KMS-11 (cell line): ENCODE results near the gene PDE5A.
"Not testable (repeated sequence)": the region's sequence is repeated elsewhere in the genome, so short reads cannot be mapped to it uniquely, and the experiment has no call there.

Source experiments
- H2AFZ ChIP-seq: fragments of 200-600 bp; sonication (generic); 2 replicates; pipeline ENCODE4 v1.6.1; 2016; ENCODE audit warnings: antibody characterized with exemption, mixed run types, low read depth
- H3K27ac ChIP-seq: fragments of 200-600 bp; sonication (generic); 2 replicates; pipeline ENCODE4 v1.6.1; 2016; ENCODE audit warnings: mild to moderate bottlenecking, mixed run types
- H3K27me3 ChIP-seq: fragments of 200-600 bp; sonication (generic); 2 replicates; pipeline ENCODE4 v1.6.1; 2017; ENCODE audit warnings: mild to moderate bottlenecking, low read depth, mixed run types, moderate library complexity; ENCODE audit not compliant: insufficient read depth
- H3K36me3 ChIP-seq: fragments of 200-600 bp; sonication (generic); 2 replicates; pipeline ENCODE4 v1.6.1; 2017; ENCODE audit warnings: mild to moderate bottlenecking, mixed run types; ENCODE audit not compliant: insufficient read depth
- H3K4me1 ChIP-seq: fragments of 200-600 bp; sonication (generic); 2 replicates; pipeline ENCODE4 v1.6.1; 2016; ENCODE audit warnings: mild to moderate bottlenecking, low read depth, mixed run types; ENCODE audit not compliant: poor library complexity, severe bottlenecking
- H3K4me2 ChIP-seq: fragments of 200-600 bp; sonication (generic); 2 replicates; pipeline ENCODE4 v1.7.0; 2016; ENCODE audit warnings: mild to moderate bottlenecking, mixed run types
- H3K4me3 ChIP-seq: fragments of 200-600 bp; sonication (generic); IDR thresholded peaks from 2 replicates; pipeline ENCODE4 v1.6.1; 2017; ENCODE audit warnings: low read depth, low read length, mixed read lengths; ENCODE audit not compliant: insufficient read depth
- H3K79me2 ChIP-seq: fragments of 200-600 bp; sonication (generic); 2 replicates; pipeline ENCODE4 v1.6.1; 2016; ENCODE audit warnings: low read depth, mixed run types; ENCODE audit not compliant: insufficient read depth
- H3K9ac ChIP-seq: fragments of 200-600 bp; sonication (generic); 2 replicates; pipeline ENCODE4 v1.6.1; 2016; ENCODE audit warnings: mild to moderate bottlenecking, mixed run types
- H4K20me1 ChIP-seq: fragments of 200-600 bp; sonication (generic); 2 replicates; pipeline ENCODE4 v1.6.1; 2016; ENCODE audit warnings: mild to moderate bottlenecking, mixed run types; ENCODE audit not compliant: insufficient read depth
- TF ChIP-seq, protein P1 (sequence below): fragments of 200-600 bp; sonication (generic); conservative IDR thresholded peaks from 2 replicates; pipeline ENCODE4 v1.6.1; 2017; ENCODE audit warnings: low read depth, mild to moderate bottlenecking, antibody characterized with exemption, low read length, moderate library complexity, mixed read lengths

The PDE5A gene

DNA sequence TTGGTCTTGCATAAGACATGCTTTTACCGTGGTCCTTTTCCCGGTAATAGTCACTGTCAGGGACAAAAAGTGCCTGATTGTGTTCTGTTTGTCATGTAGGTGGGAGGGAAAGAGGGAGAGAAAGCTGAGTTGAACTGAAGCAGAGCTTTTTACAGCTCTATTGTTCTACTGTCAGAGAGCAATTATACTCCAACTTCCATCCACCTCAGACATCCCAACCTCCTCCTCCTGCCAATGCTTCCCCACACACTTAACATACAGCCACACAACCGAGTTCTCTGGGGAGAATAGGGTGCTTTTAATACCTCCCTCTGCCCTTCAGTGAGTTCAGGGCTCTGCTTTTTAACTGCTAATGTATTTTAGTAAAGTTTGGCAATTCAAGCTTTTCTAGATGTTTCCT lies 159.6 kb downstream of the PDE5A start:
- not testable (repeated sequence) for H3K79me2 ChIP-seq, H3K4me3 ChIP-seq, H3K27ac ChIP-seq, H3K27me3 ChIP-seq, H3K4me2 ChIP-seq, H3K9ac ChIP-seq, H2AFZ ChIP-seq, H3K36me3 ChIP-seq, H4K20me1 ChIP-seq
- peaks cover 22% of the 10 kb centered on the region for H3K4me1 ChIP-seq

- not testable (repeated sequence) for H4K20me1 ChIP-seq, H3K4me1 ChIP-seq, H3K4me2 ChIP-seq
Measured at GRCh38 chr4:119462733-119463132, 165.9 kb downstream of the PDE5A start.

DNA sequence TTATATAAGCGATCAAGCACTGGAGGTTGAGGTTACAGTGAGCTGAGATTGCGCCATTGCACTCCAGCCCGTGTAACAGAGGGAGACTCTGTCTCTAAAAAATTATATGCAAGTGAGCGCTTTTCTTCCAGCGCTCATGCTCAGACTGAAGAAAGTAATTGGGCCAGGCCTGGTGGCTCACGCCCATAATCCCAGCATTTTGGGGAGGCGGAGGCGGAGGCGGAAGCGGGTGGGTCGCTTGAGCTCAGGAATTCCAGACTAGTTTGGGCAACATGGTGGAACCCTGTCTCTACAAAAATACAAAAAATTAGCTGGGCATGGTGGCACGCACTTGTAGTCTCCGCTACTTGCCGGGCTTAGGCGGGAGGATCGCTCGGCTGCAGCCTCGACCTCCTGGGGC lies 172.9 kb downstream of the PDE5A start:
- Histone ChIP-seq H3K79me2 (peaks cover 22% of the 10 kb centered on the region), H3K27ac (peak overlapping the region; percentile 92; the same call in 1 of the 2 replicates), H3K4me2 (peak overlapping the region; percentile 48; the same call in 1 of the 2 replicates), H3K9ac (peak overlapping the region; percentile 92; the same call in 1 of the 2 replicates)
- H3K27me3 ChIP-seq, H3K36me3 ChIP-seq, H2AFZ ChIP-seq, H4K20me1 ChIP-seq, H3K4me3 ChIP-seq, H3K4me1 ChIP-seq: not testable (repeated sequence)

More at GRCh38 chr4:119462733-119463132, 165.9 kb downstream of the PDE5A start:
- not testable (repeated sequence) for H3K4me3 ChIP-seq, H3K36me3 ChIP-seq, H2AFZ ChIP-seq, H3K9ac ChIP-seq, H3K27ac ChIP-seq, H3K79me2 ChIP-seq, H3K27me3 ChIP-seq
- TF ChIP-seq, protein P1, sequence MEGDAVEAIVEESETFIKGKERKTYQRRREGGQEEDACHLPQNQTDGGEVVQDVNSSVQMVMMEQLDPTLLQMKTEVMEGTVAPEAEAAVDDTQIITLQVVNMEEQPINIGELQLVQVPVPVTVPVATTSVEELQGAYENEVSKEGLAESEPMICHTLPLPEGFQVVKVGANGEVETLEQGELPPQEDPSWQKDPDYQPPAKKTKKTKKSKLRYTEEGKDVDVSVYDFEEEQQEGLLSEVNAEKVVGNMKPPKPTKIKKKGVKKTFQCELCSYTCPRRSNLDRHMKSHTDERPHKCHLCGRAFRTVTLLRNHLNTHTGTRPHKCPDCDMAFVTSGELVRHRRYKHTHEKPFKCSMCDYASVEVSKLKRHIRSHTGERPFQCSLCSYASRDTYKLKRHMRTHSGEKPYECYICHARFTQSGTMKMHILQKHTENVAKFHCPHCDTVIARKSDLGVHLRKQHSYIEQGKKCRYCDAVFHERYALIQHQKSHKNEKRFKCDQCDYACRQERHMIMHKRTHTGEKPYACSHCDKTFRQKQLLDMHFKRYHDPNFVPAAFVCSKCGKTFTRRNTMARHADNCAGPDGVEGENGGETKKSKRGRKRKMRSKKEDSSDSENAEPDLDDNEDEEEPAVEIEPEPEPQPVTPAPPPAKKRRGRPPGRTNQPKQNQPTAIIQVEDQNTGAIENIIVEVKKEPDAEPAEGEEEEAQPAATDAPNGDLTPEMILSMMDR, result peak; percentile 19; the same call in 1 of the 2 replicates

- H4K20me1 ChIP-seq, H3K36me3 ChIP-seq, H3K27me3 ChIP-seq, H3K4me1 ChIP-seq, H3K4me3 ChIP-seq: not testable (repeated sequence)
- peak overlapping the region; percentile 79 for H3K4me2 ChIP-seq
- H3K79me2 ChIP-seq, result peaks cover 22% of the 10 kb centered on the region
- H3K27ac ChIP-seq, result peak overlapping the region; percentile 92
- peak overlapping the region; percentile 92 for H3K9ac ChIP-seq
- H2AFZ ChIP-seq, result peak overlapping the region; percentile 88
Measured at GRCh38 chr4:119454491-119455270, 173.9 kb downstream of the PDE5A start.

DNA sequence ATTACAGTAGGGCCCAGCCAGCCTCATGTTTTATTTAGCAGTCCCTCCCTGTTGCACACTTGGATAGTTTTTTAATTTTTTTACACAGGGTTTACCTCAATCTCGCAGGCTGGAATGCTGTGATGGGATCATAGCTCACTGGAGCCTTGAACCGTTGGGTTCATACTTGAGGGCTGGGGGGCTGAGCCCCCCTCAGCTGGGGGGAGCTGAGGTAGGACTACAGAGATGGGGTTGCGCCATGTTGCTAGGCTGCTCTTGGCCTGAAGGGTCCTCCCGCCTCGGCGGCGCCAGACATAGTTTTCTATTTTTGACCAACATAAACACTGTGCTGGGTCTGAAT lies 174.5 kb downstream of the PDE5A start:
- H3K4me1 ChIP-seq, H3K27me3 ChIP-seq, H4K20me1 ChIP-seq, H3K4me3 ChIP-seq, H3K36me3 ChIP-seq: not testable (repeated sequence)
- Histone ChIP-seq H3K27ac (peak overlapping the region; percentile 92), H3K79me2 (peaks cover 22% of the 10 kb centered on the region), H2AFZ (peak overlapping the region; percentile 88; the same call in 1 of the 2 replicates), H3K4me2 (peak overlapping the region; percentile 79), H3K9ac (peak overlapping the region; percentile 92)

DNA sequence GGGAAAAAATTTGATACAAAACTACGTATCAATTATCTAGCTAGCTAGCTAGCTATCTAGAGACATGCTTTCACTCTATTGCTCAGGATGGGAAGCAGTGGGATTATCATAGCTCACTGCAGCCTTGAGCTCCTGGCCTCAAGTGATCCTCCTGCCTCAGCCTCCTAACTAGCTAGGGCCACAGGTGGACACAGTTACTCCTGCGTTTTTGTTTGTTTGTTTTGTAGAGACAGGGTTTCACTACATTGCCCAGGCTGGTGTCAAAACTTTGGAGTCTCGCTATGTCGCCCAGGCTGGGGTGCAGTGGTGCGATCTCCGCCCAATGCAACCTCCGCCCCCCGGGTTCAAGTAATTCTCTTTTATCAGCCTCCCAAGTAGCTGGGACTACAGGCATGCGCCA lies 175.3 kb downstream of the PDE5A start:
- not testable (repeated sequence) for H3K4me3 ChIP-seq, H4K20me1 ChIP-seq, H3K9ac ChIP-seq, H3K27ac ChIP-seq, H3K36me3 ChIP-seq, H2AFZ ChIP-seq, H3K4me1 ChIP-seq, H3K27me3 ChIP-seq, H3K4me2 ChIP-seq
- peaks cover 22% of the 10 kb centered on the region for H3K79me2 ChIP-seq

GRCh38 chr4:119449851-119450250 lies 178.8 kb downstream of the PDE5A start:
- H2AFZ ChIP-seq, H3K36me3 ChIP-seq: not testable (repeated sequence)

More at GRCh38 chr4:119449851-119450250, 178.8 kb downstream of the PDE5A start:
- H3K4me3 ChIP-seq, H3K4me1 ChIP-seq, H3K27me3 ChIP-seq, H3K27ac ChIP-seq, H3K79me2 ChIP-seq, H3K9ac ChIP-seq, H4K20me1 ChIP-seq, H3K4me2 ChIP-seq: not testable (repeated sequence)
